Uterus (tissue), 2 donors: ENCODE data around the gene HOXC4.

ENCODE experiments used
- POLR2A ChIP-seq, 2 donors: fragments of 450-650 bp; IDR thresholded peaks; one replicate each; pipeline ENCODE4 v1.6.1; 2016; ENCODE audit warnings: antibody characterized with exemption in 2 of 2, mild to moderate bottlenecking in 1 of 2, moderate library complexity in 1 of 2
- TF ChIP-seq, protein P1 (sequence below), 4 experiments: fragments of 200-600 bp in 2 of 4; fragments of 450-650 bp in 2 of 4; sonication (generic) in 2 of 4; IDR thresholded peaks; one replicate each; pipeline ENCODE4 v1.5.1; 2016 to 2019; ENCODE audit warnings: antibody characterized with exemption in 4 of 4, mild to moderate bottlenecking in 2 of 4, moderate library complexity in 1 of 4

DNA sequence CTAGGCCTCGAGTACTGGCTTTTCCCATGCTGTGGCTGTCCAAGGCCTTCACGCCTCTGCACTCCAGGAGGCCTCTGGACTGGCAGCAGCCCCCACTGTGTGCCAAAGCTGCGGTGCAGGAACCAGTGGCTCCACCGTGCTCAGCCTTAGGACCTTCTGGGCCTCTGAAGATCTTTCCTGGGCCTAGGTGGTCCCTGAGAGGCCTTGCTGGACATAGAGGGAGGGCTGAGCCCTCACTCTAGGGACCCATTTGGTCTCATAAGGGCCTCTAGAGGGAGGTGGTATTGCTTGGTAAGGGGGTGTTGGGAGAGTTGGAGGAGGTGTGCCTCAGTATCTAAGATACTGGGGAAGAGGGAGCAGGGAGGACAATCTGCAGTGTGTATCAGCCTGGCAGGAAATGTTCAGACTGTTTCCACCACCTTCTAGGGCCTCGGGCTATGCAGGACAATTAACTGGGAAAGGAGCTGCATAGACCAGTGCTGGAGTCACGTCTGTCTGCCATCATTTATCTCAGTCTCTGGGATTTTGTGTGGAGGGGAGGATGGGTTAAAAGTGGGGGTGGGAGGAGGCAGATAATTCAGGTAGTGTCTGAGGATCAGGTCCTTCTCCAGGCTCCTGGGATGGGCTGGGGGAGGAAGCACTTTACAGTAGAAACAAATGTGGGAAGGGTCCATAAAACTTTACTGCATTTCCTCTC is 17.9 kb upstream of the HOXC4 start:
- TF ChIP-seq, protein P1, sequence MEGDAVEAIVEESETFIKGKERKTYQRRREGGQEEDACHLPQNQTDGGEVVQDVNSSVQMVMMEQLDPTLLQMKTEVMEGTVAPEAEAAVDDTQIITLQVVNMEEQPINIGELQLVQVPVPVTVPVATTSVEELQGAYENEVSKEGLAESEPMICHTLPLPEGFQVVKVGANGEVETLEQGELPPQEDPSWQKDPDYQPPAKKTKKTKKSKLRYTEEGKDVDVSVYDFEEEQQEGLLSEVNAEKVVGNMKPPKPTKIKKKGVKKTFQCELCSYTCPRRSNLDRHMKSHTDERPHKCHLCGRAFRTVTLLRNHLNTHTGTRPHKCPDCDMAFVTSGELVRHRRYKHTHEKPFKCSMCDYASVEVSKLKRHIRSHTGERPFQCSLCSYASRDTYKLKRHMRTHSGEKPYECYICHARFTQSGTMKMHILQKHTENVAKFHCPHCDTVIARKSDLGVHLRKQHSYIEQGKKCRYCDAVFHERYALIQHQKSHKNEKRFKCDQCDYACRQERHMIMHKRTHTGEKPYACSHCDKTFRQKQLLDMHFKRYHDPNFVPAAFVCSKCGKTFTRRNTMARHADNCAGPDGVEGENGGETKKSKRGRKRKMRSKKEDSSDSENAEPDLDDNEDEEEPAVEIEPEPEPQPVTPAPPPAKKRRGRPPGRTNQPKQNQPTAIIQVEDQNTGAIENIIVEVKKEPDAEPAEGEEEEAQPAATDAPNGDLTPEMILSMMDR (IDR thresholded peaks at IDR 0.05): no peak
- TF ChIP-seq POLR2A (IDR thresholded peaks at IDR 0.05): no peak
